Panc1 (cell line): ENCODE data around the gene CCDC71. TPM values are rescaled to one million over a fixed set of nuclear protein-coding genes. Genes with fewer than 3 reads are reported as not detected.

Experiments used
- ATAC-seq: fragments of 200-7000 bp; cut with Tn5 transposase; 2 replicates; pipeline ENCODE4 v1.9.1; 2020; ENCODE audit warnings: mild to moderate bottlenecking, moderate library complexity
- BruUV-seq: library from RNA; stranded (reverse); fragments of 400-500 nt; replicated peaks from 2 replicates; lab custom pipeline; 2021; lab: Mats Ljungman, UMichigan
- CTCF ChIA-PET: fragments of 300-600 bp; sonication (Branson Sonifier 250); formaldehyde crosslinking; loops from one replicate; lab custom pipeline; 2022; ENCODE audit warnings: antibody characterized with exemption; lab: Charles Lee
- POLR2A ChIA-PET: fragments of 300-600 bp; sonication (Branson Sonifier 250); formaldehyde crosslinking; loops from one replicate; lab custom pipeline; 2022; ENCODE audit warnings: antibody characterized with exemption; lab: Charles Lee
- DNase-seq: peaks from one replicate; pipeline ENCODE4 v3.0.0-alpha.2; 2010; ENCODE audit warnings: low read depth, low spot score
- H3K27ac ChIP-seq: 2 replicates; pipeline ENCODE4 v1.5.1; 2011; ENCODE audit warnings: mild to moderate bottlenecking, low read length, inconsistent platforms
- H3K27me3 ChIP-seq: fragments of 200-500 bp; sonication (Bioruptor generic); 2 replicates; pipeline ENCODE4 v1.6.0; 2014; ENCODE audit warnings: low read length, inconsistent platforms; ENCODE audit not compliant: control insufficient read depth, insufficient read depth
- H3K36me3 ChIP-seq: fragments of 200-500 bp; sonication (Bioruptor generic); 2 replicates; pipeline ENCODE4 v1.5.1; 2014; ENCODE audit warnings: inconsistent platforms, mild to moderate bottlenecking, low read length, moderate library complexity; ENCODE audit not compliant: control insufficient read depth, insufficient read depth
- H3K4me1 ChIP-seq: 2 replicates; pipeline ENCODE4 v1.5.1; 2011; ENCODE audit warnings: inconsistent platforms, mild to moderate bottlenecking, low read length, moderate library complexity; ENCODE audit not compliant: control insufficient read depth, insufficient read depth
- H3K4me3 ChIP-seq, 2 experiments: 2 replicates each; pipeline ENCODE4 v1.5.1; 2011 to 2012; ENCODE audit warnings: low read depth in 2 of 2, low read length in 2 of 2, mild to moderate bottlenecking in 2 of 2, inconsistent platforms in 1 of 2, moderate library complexity in 1 of 2
- H3K9me3 ChIP-seq: fragments of 200-500 bp; sonication (Bioruptor generic); 2 replicates; pipeline ENCODE4 v1.5.1; 2014; ENCODE audit warnings: low read depth, mild to moderate bottlenecking, inconsistent platforms, low read length, moderate library complexity; ENCODE audit not compliant: control insufficient read depth, insufficient read depth
- CTCF ChIP-seq: fragments of 450-650 bp; IDR thresholded peaks from 2 replicates; pipeline ENCODE4 v1.5.1; 2017; ENCODE audit warnings: mild to moderate bottlenecking
- POLR2AphosphoS5 ChIP-seq: IDR thresholded peaks from 2 replicates; pipeline ENCODE4 v1.6.1; 2012; ENCODE audit warnings: mild to moderate bottlenecking, low read depth, low read length, moderate library complexity
- SIN3A ChIP-seq: IDR thresholded peaks from 2 replicates; pipeline ENCODE4 v1.6.1; 2012; ENCODE audit warnings: low read depth, mild to moderate bottlenecking, low read length, moderate library complexity, borderline replicate concordance; ENCODE audit not compliant: insufficient read depth
- TCF7L2 ChIP-seq: IDR thresholded peaks from 2 replicates; pipeline ENCODE4 v1.6.1; 2011; ENCODE audit warnings: mild to moderate bottlenecking, low read depth, low read length, inconsistent platforms
- in situ Hi-C: cut with HindIII; loops from 2 replicates; pipeline ENCODE4 v1.10.0; 2016; ENCODE audit warnings: low sequenced_read_pairs, low pct_unique_long_range_greater_than_20kb
- intact Hi-C: fragments of 100-400 bp; cut with micrococcal nuclease; formaldehyde crosslinking; loops from one replicate; pipeline ENCODE4 v1.10.0; 2022; ENCODE audit not compliant: unreplicated experiment
- total RNA-seq: library from RNA; stranded (reverse); gene quantifications from one replicate; pipeline ENCODE4 v1.2.1, GENCODE V29; 2021; ENCODE audit not compliant: unreplicated experiment
- TF ChIP-seq, protein P1 (sequence below), 2 experiments: IDR thresholded peaks; 2 replicates each; pipeline ENCODE4 v1.6.1; 2011 to 2012; ENCODE audit warnings: low read depth in 2 of 2, control low read depth in 1 of 2, low read length in 1 of 2, mild to moderate bottlenecking in 1 of 2, moderate library complexity in 1 of 2; ENCODE audit not compliant: insufficient read depth in 1 of 2

Gene CCDC71
- total RNA-seq, 1 experiment from 2014 or later = 14.1 TPM

DNA sequence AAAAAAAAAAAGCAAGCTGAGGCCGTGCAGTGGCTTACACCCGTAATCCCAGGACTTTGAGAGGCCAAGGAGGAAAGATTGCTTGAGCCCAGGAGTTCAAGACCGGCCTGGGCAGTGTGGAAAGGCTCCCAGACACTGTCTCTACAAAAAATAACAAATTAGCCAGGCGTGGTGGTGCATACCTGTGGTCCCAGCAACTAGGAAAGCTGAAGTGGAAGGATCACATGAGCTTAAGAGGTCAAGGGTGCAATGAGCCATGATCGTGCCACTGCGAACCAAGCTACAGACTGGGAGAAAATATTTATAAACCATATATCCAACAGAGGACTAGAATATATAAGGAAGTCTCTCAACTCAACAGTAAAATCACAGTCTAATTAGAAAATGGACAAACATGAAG lies 15.2 kb upstream of the CCDC71 start:
- no peaks in the 10 kb centered on the region for H3K4me1 ChIP-seq
- CTCF ChIA-PET = no interaction called here

DNA sequence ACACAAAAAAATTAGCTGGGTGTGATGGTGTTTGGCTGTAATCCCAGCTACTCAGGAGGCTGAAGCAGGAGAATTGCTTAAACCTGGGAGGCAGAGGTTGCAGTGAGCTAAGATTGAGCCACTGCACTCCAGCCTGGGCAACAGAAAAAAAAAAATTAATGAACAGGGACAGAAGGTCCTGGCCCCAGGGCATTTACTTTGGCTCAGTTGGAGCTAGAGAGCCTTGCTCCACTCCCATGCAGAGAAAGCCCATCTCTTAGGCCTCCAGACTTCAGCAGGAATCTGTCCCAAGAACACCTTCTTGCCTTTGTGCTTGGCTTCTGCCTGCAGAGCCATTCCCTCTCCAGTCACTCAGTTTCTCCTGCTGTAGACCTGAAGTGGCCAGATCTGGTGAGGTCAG lies 14.0 kb upstream of the CCDC71 start:
- DNase-seq = no peak
- CTCF ChIA-PET = interaction anchor here (0.6 kb wide), 1 partner anchor 1141 kb away, joined by 9 read pairs; no protein-coding TSS in a partner anchor
- Histone ChIP-seq H3K36me3 (no peaks in the 10 kb centered on the region), H3K4me1 (no peaks in the 10 kb centered on the region), H3K27ac (no peak overlapping the region), H3K9me3 (no peaks in the 10 kb centered on the region), H3K4me3 (no peak overlapping the region), H3K27me3 (no peaks in the 10 kb centered on the region)
- no TSS peak for BruUV-seq
- in situ Hi-C loops (no loop called here), intact Hi-C loops (no loop called here)
- POLR2A ChIA-PET = no interaction called here
- ATAC-seq = no peak
- TF ChIP-seq, protein P1, sequence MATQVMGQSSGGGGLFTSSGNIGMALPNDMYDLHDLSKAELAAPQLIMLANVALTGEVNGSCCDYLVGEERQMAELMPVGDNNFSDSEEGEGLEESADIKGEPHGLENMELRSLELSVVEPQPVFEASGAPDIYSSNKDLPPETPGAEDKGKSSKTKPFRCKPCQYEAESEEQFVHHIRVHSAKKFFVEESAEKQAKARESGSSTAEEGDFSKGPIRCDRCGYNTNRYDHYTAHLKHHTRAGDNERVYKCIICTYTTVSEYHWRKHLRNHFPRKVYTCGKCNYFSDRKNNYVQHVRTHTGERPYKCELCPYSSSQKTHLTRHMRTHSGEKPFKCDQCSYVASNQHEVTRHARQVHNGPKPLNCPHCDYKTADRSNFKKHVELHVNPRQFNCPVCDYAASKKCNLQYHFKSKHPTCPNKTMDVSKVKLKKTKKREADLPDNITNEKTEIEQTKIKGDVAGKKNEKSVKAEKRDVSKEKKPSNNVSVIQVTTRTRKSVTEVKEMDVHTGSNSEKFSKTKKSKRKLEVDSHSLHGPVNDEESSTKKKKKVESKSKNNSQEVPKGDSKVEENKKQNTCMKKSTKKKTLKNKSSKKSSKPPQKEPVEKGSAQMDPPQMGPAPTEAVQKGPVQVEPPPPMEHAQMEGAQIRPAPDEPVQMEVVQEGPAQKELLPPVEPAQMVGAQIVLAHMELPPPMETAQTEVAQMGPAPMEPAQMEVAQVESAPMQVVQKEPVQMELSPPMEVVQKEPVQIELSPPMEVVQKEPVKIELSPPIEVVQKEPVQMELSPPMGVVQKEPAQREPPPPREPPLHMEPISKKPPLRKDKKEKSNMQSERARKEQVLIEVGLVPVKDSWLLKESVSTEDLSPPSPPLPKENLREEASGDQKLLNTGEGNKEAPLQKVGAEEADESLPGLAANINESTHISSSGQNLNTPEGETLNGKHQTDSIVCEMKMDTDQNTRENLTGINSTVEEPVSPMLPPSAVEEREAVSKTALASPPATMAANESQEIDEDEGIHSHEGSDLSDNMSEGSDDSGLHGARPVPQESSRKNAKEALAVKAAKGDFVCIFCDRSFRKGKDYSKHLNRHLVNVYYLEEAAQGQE (IDR thresholded peaks at IDR 0.05; ENCODE audit: insufficient read depth in 1 of 2, low read depth in 2 of 2, low read length in 1 of 2) = no peak
- no peak for TF ChIP-seq CTCF
- TF ChIP-seq POLR2AphosphoS5 = no peak
- TF ChIP-seq TCF7L2 = no peak
- TF ChIP-seq SIN3A = no peak

More for the DNA sequence above, 15.2 kb upstream of the CCDC71 start:
- POLR2A ChIA-PET = interaction anchor here (0.5 kb wide), 1 partner anchor 24 kb away, joined by 3 read pairs; no protein-coding TSS in a partner anchor
- in situ Hi-C loops (no loop called here), intact Hi-C loops (no loop called here)
- Histone ChIP-seq H3K36me3 (no peaks in the 10 kb centered on the region), H3K9me3 (no peaks in the 10 kb centered on the region), H3K27me3 (no peaks in the 10 kb centered on the region), H3K27ac (no peak overlapping the region), H3K4me3 (no peak overlapping the region)
- ATAC-seq = no peak
- DNase-seq = no peak
- no TSS peak for BruUV-seq
- TF ChIP-seq POLR2AphosphoS5 (no peak), CTCF (no peak), SIN3A (no peak), TCF7L2 (no peak)
- TF ChIP-seq, protein P1 (IDR thresholded peaks at IDR 0.05; ENCODE audit: insufficient read depth in 1 of 2, low read depth in 2 of 2, low read length in 1 of 2) = no peak
